Mesendoderm (in vitro differentiated cells): Measurements from ENCODE around the gene CPNE4.

Experiments
- DNase-seq: peaks from one replicate; pipeline ENCODE4 v3.0.0; 2013
- H2AK5ac ChIP-seq: 2 replicates; pipeline ENCODE4 v1.6.1; 2013; ENCODE audit warnings: low read length, inconsistent platforms
- H2BK120ac ChIP-seq: 2 replicates; pipeline ENCODE4 v1.6.1; 2013; ENCODE audit warnings: low read depth, mild to moderate bottlenecking, low read length, moderate library complexity, mixed read lengths
- H2BK15ac ChIP-seq: replicated peaks from 2 replicates; pipeline ENCODE4 v1.6.1; 2013; ENCODE audit warnings: low read depth, mild to moderate bottlenecking, moderate library complexity
- H2BK5ac ChIP-seq: 2 replicates; pipeline ENCODE4 v1.6.1; 2013; ENCODE audit warnings: low read length, inconsistent platforms
- H3K18ac ChIP-seq: 2 replicates; pipeline ENCODE4 v1.6.1; 2013; ENCODE audit warnings: mild to moderate bottlenecking, low read length, mixed read lengths
- H3K23ac ChIP-seq: one replicate; pipeline ENCODE4 v1.6.1; 2013; ENCODE audit warnings: low read length
- H3K27ac ChIP-seq: 2 replicates; pipeline ENCODE4 v1.5.1; 2013; ENCODE audit warnings: low read depth, mild to moderate bottlenecking, inconsistent platforms, low read length, moderate library complexity
- H3K27me3 ChIP-seq: 2 replicates; pipeline ENCODE4 v1.6.1; 2013; ENCODE audit warnings: low read length, control low read depth, mild to moderate bottlenecking, inconsistent platforms; ENCODE audit not compliant: insufficient read depth, poor library complexity
- H3K36me3 ChIP-seq: 2 replicates; pipeline ENCODE4 v1.6.1; 2013; ENCODE audit warnings: low read length, inconsistent platforms; ENCODE audit not compliant: control insufficient read depth, insufficient read depth
- H3K4ac ChIP-seq: one replicate; pipeline ENCODE4 v1.6.1; 2013; ENCODE audit warnings: low read depth, mild to moderate bottlenecking, low read length, moderate library complexity
- H3K4me1 ChIP-seq: 2 replicates; pipeline ENCODE4 v1.6.1; 2013; ENCODE audit warnings: low read depth, low read length, inconsistent platforms; ENCODE audit not compliant: control insufficient read depth
- H3K4me2 ChIP-seq: 2 replicates; pipeline ENCODE4 v1.6.1; 2013; ENCODE audit warnings: low read length
- H3K4me3 ChIP-seq: 2 replicates; pipeline ENCODE4 v1.5.1; 2013; ENCODE audit warnings: mild to moderate bottlenecking, low read length
- H3K56ac ChIP-seq: one replicate; pipeline ENCODE4 v1.6.1; 2013; ENCODE audit warnings: low read length
- H3K79me1 ChIP-seq: 2 replicates; pipeline ENCODE4 v1.6.1; 2013; ENCODE audit warnings: low read length, inconsistent platforms
- H3K79me2 ChIP-seq: 2 replicates; pipeline ENCODE4 v1.6.1; 2013; ENCODE audit warnings: mild to moderate bottlenecking, low read length; ENCODE audit not compliant: control insufficient read depth, insufficient read depth
- H3K9ac ChIP-seq: 2 replicates; pipeline ENCODE4 v1.6.1; 2013; ENCODE audit warnings: low read length, inconsistent platforms
- H4K5ac ChIP-seq: one replicate; pipeline ENCODE4 v1.6.1; 2013; ENCODE audit warnings: low read length
- H4K8ac ChIP-seq: one replicate; pipeline ENCODE4 v1.6.1; 2013; ENCODE audit warnings: low read depth, mild to moderate bottlenecking, control low read depth, low read length, moderate library complexity
- WGBS: extraction: QIAGEN DNeasy Blood & Tissue Kit; methylation state at CpG from one replicate; pipeline ENCODE4 v1.1.7; 2013; ENCODE audit warnings: low lambda C conversion rate, missing lambda C conversion rate; ENCODE audit not compliant: insufficient coverage; ENCODE audit errors: extremely low coverage; 5-methylcytosine and 5-hydroxymethylcytosine counted together

The CPNE4 gene

GRCh38 chr3:131881777-131882176 lies 153.0 kb downstream of the CPNE4 start:
- Histone ChIP-seq H4K5ac (no peak overlapping the region), H2BK120ac (no peak overlapping the region), H2BK5ac (no peak overlapping the region), H2AK5ac (no peak overlapping the region), H3K4me1 (no peaks in the 10 kb centered on the region), H3K9ac (no peak overlapping the region), H3K36me3 (no peaks in the 10 kb centered on the region), H3K27me3 (peaks cover 1% of the 10 kb centered on the region), H3K4me2 (no peak overlapping the region), H3K79me2 (no peaks in the 10 kb centered on the region), H3K4me3 (no peak overlapping the region), H4K8ac (no peak overlapping the region), H3K56ac (no peak overlapping the region), H3K4ac (no peak overlapping the region), H3K79me1 (no peaks in the 10 kb centered on the region), H2BK15ac (no peak overlapping the region), H3K27ac (no peak overlapping the region), H3K23ac (no peak overlapping the region), H3K18ac (no peak overlapping the region)
- WGBS, result no CpG with 5 or more reads among the region's 3 CpGs
- no peak for DNase-seq

DNA sequence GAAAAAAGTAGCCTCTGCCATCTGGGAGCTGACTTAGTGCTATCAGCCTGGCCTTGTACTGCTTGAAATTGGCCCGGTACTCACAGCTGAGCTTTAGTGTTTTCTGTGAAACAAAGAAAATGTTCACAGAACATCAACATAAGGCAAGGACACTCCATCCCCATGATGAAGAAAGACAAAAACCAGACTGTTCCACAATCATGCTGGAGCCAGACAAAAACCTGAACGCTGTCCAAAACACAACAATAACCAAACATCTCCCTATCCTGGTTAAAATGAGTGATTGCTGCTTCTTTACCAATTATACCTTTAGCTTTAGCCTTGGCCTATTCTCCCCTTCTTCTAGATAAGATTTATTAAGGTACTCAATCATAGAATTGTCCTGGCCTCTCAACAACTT lies 153.9 kb downstream of the CPNE4 start:
- DNase-seq, result no peak
- H3K56ac ChIP-seq, result no peak overlapping the region
- H3K9ac ChIP-seq, result no peak overlapping the region
- no peak overlapping the region for H3K18ac ChIP-seq
- WGBS, result no CpG with 5 or more reads among the region's 2 CpGs
- no peaks in the 10 kb centered on the region for H3K79me1 ChIP-seq
- no peak overlapping the region for H2BK120ac ChIP-seq
- H3K27me3 ChIP-seq, result peaks cover 1% of the 10 kb centered on the region
- H3K23ac ChIP-seq, result no peak overlapping the region
- no peak overlapping the region for H2BK15ac ChIP-seq
- no peak overlapping the region for H2BK5ac ChIP-seq
- H3K79me2 ChIP-seq, result no peaks in the 10 kb centered on the region
- H3K27ac ChIP-seq, result no peak overlapping the region
- H4K8ac ChIP-seq, result no peak overlapping the region
- H2AK5ac ChIP-seq, result no peak overlapping the region
- no peak overlapping the region for H4K5ac ChIP-seq
- no peak overlapping the region for H3K4me2 ChIP-seq
- no peaks in the 10 kb centered on the region for H3K36me3 ChIP-seq
- no peak overlapping the region for H3K4me3 ChIP-seq
- no peaks in the 10 kb centered on the region for H3K4me1 ChIP-seq
- H3K4ac ChIP-seq, result no peak overlapping the region

- H2AK5ac ChIP-seq, result no peak overlapping the region
- H3K23ac ChIP-seq, result no peak overlapping the region
These were observed 166.6 kb downstream of the CPNE4 start for GRCh38 chr3:131868203-131868602.

GRCh38 chr3:131856171-131856570 lies 178.6 kb downstream of the CPNE4 start:
- no peak overlapping the region for H2BK15ac ChIP-seq
- no peak overlapping the region for H2BK120ac ChIP-seq
- no peaks in the 10 kb centered on the region for H3K79me2 ChIP-seq
- no peaks in the 10 kb centered on the region for H3K79me1 ChIP-seq
- H3K18ac ChIP-seq, result no peak overlapping the region
- H3K4ac ChIP-seq, result no peak overlapping the region
- DNase-seq, result no peak
- H3K4me1 ChIP-seq, result no peaks in the 10 kb centered on the region
- no peak overlapping the region for H3K27ac ChIP-seq
- H3K4me2 ChIP-seq, result no peak overlapping the region
- no peak overlapping the region for H4K5ac ChIP-seq
- no peaks in the 10 kb centered on the region for H3K36me3 ChIP-seq
- H2BK5ac ChIP-seq, result no peak overlapping the region
- no peak overlapping the region for H3K4me3 ChIP-seq
- H2AK5ac ChIP-seq, result no peak overlapping the region
- no peak overlapping the region for H3K9ac ChIP-seq
- WGBS, result no CpG with 5 or more reads among the region's 3 CpGs
- H3K23ac ChIP-seq, result no peak overlapping the region
- H3K56ac ChIP-seq, result no peak overlapping the region
- no peak overlapping the region for H4K8ac ChIP-seq
- H3K27me3 ChIP-seq, result no peaks in the 10 kb centered on the region

More at GRCh38 chr3:131868203-131868602, 166.6 kb downstream of the CPNE4 start:
- no peak overlapping the region for H2BK5ac ChIP-seq
- no peak overlapping the region for H3K4me2 ChIP-seq
- no CpG with 5 or more reads among the region's 6 CpGs for WGBS
- H3K56ac ChIP-seq, result no peak overlapping the region
- H3K79me1 ChIP-seq, result no peaks in the 10 kb centered on the region
- no peak overlapping the region for H3K18ac ChIP-seq
- no peak overlapping the region for H3K27ac ChIP-seq
- H3K27me3 ChIP-seq, result no peaks in the 10 kb centered on the region
- DNase-seq, result no peak
- no peaks in the 10 kb centered on the region for H3K79me2 ChIP-seq
- no peak overlapping the region for H2BK15ac ChIP-seq
- peaks cover 6% of the 10 kb centered on the region for H3K4me1 ChIP-seq
- no peak overlapping the region for H2BK120ac ChIP-seq
- no peak overlapping the region for H3K4me3 ChIP-seq
- no peaks in the 10 kb centered on the region for H3K36me3 ChIP-seq
- H3K4ac ChIP-seq, result no peak overlapping the region
- H3K9ac ChIP-seq, result no peak overlapping the region
- no peak overlapping the region for H4K8ac ChIP-seq
- no peak overlapping the region for H4K5ac ChIP-seq

DNA sequence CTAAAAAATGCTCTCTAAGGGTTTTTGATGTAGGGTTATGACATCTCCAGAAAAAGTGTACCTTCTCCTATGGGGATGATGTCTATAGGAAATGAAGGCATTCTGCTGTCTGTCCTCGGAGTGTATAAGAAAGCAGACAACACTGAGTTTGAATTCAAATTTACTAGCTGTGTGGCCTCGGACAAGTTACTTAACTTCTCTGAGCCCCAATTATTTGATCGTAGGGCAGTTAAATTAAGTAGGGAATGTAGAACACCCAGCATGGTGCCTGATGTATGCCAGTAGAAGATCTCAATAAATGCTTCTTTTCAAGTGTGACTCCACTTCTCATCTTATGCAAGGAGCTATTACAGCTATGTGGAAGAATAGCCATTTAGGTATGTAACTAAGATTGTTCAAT lies 184.6 kb downstream of the CPNE4 start:
- Histone ChIP-seq H3K56ac (no peak overlapping the region), H3K79me1 (no peaks in the 10 kb centered on the region), H3K9ac (no peak overlapping the region), H3K18ac (no peak overlapping the region), H3K4ac (no peak overlapping the region), H2BK120ac (no peak overlapping the region), H3K4me1 (no peaks in the 10 kb centered on the region), H3K36me3 (no peaks in the 10 kb centered on the region), H2BK15ac (no peak overlapping the region), H3K4me2 (no peak overlapping the region), H3K27me3 (no peaks in the 10 kb centered on the region), H2BK5ac (no peak overlapping the region), H3K27ac (no peak overlapping the region), H3K23ac (no peak overlapping the region), H4K5ac (no peak overlapping the region), H3K79me2 (no peaks in the 10 kb centered on the region), H4K8ac (no peak overlapping the region), H2AK5ac (no peak overlapping the region), H3K4me3 (no peak overlapping the region)
- no CpG with 5 or more reads among the region's 3 CpGs for WGBS
- no peak for DNase-seq

- H3K36me3 ChIP-seq, result no peaks in the 10 kb centered on the region
- no peak overlapping the region for H2BK5ac ChIP-seq
- no peak overlapping the region for H2BK15ac ChIP-seq
- no peak overlapping the region for H3K18ac ChIP-seq
- H2AK5ac ChIP-seq, result no peak overlapping the region
- no peak overlapping the region for H3K4ac ChIP-seq
- H3K4me3 ChIP-seq, result no peak overlapping the region
- H3K56ac ChIP-seq, result no peak overlapping the region
- no peaks in the 10 kb centered on the region for H3K27me3 ChIP-seq
- no peak overlapping the region for H4K8ac ChIP-seq
- no peak overlapping the region for H3K27ac ChIP-seq
- no peak for DNase-seq
- H2BK120ac ChIP-seq, result no peak overlapping the region
- no peak overlapping the region for H4K5ac ChIP-seq
- no peaks in the 10 kb centered on the region for H3K79me2 ChIP-seq
- no peaks in the 10 kb centered on the region for H3K4me1 ChIP-seq
- H3K9ac ChIP-seq, result no peak overlapping the region
- no peak overlapping the region for H3K4me2 ChIP-seq
- no peak overlapping the region for H3K23ac ChIP-seq
- no CpG with 5 or more reads among the region's 2 CpGs for WGBS
- no peaks in the 10 kb centered on the region for H3K79me1 ChIP-seq
These were observed 185.2 kb downstream of the CPNE4 start for GRCh38 chr3:131849616-131850015.
